ENCODE measurements around the gene PBX3. TPM values are rescaled to one million over a fixed set of nuclear protein-coding genes. Genes with fewer than 3 reads are reported as not detected.

Gene PBX3
- polyA plus RNA-seq, 12 donors = 11.2 to 26.2 (median 15.6) TPM; not detected in 1

DNA sequence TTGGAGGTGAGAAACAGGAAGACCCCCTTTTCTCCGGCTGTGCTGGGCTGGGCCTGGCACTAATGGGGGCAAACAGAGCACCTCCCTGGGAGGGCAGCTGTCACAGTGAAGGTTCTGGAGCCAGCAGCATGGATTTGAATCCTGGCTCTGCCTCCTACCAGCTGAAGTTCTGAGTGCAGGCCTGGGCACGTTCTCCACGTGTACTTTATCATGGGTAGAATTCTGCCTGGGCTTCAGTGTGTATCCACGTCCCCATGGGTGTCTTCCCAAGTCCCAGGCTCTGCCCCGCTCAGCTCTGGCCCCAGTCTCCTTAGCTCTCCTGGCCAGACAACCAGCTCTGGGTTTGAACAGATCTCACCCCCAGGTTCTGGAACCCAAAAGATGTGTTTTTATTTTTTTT is 223.2 kb downstream of the PBX3 start:
- DNase-seq = no peak

- no peak for DNase-seq
Observed at GRCh38 chr9:125971050-125971449, 223.9 kb downstream of the PBX3 start.

- no peak for DNase-seq
Observed at GRCh38 chr9:125972012-125972729, 225.0 kb downstream of the PBX3 start.

- no peak for DNase-seq
Observed at GRCh38 chr9:125973547-125973946, 226.4 kb downstream of the PBX3 start.

GRCh38 chr9:125974705-125975104 is 227.5 kb downstream of the PBX3 start:
- DNase-seq = no peak

GRCh38 chr9:125977223-125977622 is 230.1 kb downstream of the PBX3 start:
- DNase-seq = no peak

- DNase-seq = no peak
Observed at GRCh38 chr9:125979383-125979782, 232.2 kb downstream of the PBX3 start.

DNA sequence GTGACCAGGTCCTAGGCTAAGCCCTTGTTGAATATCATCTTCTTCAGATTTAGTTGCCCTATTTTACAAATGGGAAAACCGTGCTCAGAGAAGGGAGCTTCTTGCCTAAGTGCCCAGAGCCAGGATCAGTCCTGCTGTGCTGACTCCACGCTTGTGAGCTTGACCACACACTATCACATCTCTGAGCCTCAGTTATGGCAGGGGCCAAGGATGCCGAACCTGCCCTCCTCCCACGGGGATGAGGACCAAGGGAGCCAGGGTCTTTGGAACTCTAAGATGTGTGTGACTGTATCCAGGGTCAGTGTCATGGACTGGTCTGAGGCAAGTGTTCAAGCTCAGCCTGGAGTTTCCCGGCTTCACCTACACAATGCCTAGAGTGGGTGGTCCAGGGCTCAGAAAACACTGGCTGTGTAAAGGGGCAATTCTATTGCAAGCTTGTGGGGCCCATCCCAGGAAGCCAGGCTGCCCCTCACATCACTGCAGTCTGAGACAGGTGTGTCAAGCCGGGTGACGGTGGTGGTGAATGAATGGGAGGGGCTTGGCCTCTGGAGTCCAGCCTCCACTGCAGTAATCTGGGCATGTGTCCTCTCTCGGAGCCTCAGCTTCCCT is 235.7 kb downstream of the PBX3 start:
- no peak for DNase-seq

- no peak for DNase-seq
Observed at GRCh38 chr9:125983681-125984080, 236.5 kb downstream of the PBX3 start.

DNA sequence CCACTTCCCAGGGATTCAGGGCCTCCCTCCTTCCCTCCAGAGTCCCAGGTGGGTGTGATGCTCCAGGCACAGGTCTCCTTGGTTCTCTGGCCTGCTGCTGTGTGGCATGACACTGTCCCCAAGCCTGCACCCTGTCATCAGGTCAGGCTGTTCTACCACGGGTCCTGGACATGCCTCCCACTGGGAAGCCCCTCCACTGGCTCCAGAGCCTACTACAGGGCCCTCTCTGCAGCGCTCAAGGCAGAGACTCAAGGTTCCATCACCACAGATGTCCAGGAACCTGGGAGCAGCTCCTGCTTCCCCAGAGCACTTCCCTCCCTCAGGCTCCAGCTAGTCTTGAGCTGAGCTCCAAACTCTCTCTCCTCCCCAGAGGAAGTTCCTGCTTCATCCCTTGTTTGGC is 237.3 kb downstream of the PBX3 start:
- no peak for DNase-seq

- DNase-seq = no peak
Observed at GRCh38 chr9:125985142-125985997, 238.2 kb downstream of the PBX3 start.

- no peak for DNase-seq
Observed at GRCh38 chr9:125985998-125986655, 239.0 kb downstream of the PBX3 start.

DNA sequence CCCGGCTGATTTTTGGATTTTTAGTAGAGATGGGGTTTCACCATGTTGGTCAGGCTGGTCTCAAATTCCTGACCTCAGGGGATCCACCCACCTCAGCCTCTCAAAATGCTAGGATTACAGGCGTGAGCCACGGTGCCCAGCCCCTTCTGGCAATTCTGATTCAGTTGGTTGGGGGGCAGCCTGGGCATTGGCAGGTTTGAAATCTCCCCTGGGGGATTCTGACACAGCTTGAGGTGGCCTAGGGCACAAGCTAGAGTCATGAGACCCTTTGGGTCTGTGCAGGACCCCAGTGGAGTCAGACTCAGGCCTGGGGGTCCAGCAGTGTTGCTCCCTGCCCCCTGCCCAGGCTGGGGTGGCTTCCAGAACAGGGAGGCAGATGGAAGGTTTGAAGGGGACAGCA is 239.8 kb downstream of the PBX3 start:
- DNase-seq = no peak

- no peak for DNase-seq
Observed at GRCh38 chr9:125987420-125987819, 240.2 kb downstream of the PBX3 start.

GRCh38 chr9:125988479-125989050 is 241.4 kb downstream of the PBX3 start:
- no peak for DNase-seq

- DNase-seq = no peak
Observed at GRCh38 chr9:125989090-125989501, 241.9 kb downstream of the PBX3 start.

DNA sequence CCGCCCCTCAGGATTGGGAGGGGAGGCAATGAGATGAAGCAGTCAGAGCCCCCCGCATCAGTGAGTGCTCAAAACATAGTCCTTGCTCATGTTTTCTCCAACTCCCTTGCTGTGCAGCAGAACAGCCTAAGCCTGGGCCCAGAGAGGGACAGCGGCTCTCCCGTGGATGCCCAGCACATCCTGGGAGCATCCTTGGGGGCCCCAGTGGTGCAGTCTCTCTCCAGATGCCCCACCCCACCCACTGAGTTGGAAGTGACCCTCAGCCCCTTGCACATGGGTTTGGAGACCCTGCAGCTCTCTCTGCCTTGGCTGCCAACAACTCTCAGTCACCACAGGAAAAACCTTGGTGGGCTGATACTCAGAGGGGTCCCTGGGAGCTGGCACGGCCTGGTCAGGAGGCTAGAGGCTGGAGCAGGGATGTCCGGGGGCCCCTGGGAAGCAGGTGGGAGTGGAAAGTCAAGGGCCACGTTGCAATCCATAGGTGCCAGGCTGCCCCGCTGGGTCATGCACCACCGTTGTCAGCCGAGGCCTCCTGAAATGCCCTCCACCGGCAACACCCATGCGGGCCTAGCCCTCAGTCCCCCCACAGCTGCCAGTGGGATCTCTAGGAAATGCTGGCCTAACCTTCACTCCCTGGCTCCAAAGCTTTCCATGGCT is 242.5 kb downstream of the PBX3 start:
- DNase-seq = no peak

DNA sequence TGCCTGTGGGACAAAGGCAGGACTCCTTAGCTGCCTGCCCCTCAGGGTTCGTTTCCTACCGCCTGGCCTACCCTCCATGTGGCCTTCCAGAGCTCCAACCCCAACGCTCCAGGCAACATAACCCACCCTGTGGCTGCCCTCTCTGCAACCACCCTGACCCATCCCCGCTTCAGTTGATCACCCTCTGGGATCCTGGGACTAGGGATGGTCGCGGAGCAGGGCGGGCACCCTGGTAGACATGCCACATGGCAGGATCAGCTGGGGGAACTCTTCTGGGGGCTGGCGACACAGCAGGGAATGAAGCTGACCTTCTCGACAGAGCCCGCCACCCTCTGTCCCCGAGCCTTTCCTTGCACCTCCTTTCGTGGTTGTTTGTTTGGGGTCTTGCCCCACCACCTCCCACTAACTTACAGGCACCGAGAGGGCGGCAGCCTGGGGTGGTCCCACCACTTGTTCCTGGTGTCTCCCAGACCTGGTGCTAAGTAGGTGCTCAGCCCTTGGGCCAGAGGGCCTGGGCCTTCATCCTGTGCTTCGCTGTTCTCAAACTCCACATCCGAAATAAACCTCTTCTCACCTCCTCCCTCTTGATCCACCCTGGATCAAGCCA is 243.1 kb downstream of the PBX3 start:
- no peak for DNase-seq

DNA sequence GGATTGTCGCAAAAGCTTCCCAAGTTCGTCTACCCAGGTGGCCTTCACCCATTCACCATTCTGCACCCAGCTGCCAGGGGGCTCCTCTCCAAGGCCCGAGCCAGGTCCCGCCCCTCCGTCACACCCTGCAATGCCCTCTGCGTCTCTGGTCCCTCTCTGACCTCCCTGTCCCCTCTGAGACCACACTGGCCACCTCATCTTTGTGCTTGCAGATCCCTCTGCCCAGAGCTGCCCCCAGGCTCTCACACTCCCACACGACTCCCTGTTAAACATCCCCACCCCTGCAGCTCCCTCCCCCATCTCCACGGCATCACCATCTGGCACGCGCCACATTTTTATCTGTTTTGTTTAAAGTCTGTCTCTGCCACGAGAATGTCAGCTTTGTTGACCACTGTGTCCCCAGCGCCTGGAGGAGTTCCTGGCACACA is 243.6 kb downstream of the PBX3 start:
- DNase-seq = no peak

GRCh38 chr9:125991886-125992529 is 244.8 kb downstream of the PBX3 start:
- DNase-seq = no peak
